Effector memory CD8-positive, alpha-beta T cell (primary cell): ENCODE results near the gene DEFB113.

Experiments
- ATAC-seq: fragments of 150-1000 bp; cut with Tn5 transposase; replicated peaks from 2 replicates; pipeline ENCODE4 v1.10.0; 2021; ENCODE audit warnings: mild to moderate bottlenecking, moderate library complexity
- DNase-seq, 3 experiments: peaks; one replicate each; pipeline ENCODE4 v3.0.0; 2021
- H3K27ac Mint-ChIP-seq, 2 donors: one replicate each; pipeline ENCODE4 v1.8.0; 2022; ENCODE audit warnings: mild to moderate bottlenecking in 2 of 2, mixed read lengths in 2 of 2, moderate library complexity in 2 of 2
- H3K27me3 Mint-ChIP-seq, 2 donors: one replicate each; pipeline ENCODE4 v1.8.0; 2022; ENCODE audit warnings: mixed read lengths in 2 of 2
- H3K36me3 Mint-ChIP-seq: one replicate; pipeline ENCODE4 v1.8.0; 2022; ENCODE audit warnings: mild to moderate bottlenecking, moderate library complexity, mixed read lengths; ENCODE audit not compliant: insufficient read depth
- H3K4me1 Mint-ChIP-seq, 2 donors: one replicate each; pipeline ENCODE4 v1.8.0; 2022; ENCODE audit warnings: low read depth in 2 of 2, mixed read lengths in 2 of 2
- H3K4me3 Mint-ChIP-seq, 2 donors: one replicate each; pipeline ENCODE4 v1.8.0; 2022; ENCODE audit warnings: mild to moderate bottlenecking in 2 of 2, mixed read lengths in 2 of 2, moderate library complexity in 2 of 2
- H3K9me3 Mint-ChIP-seq, 2 donors: one replicate each; pipeline ENCODE4 v1.8.0; 2022; ENCODE audit warnings: mixed read lengths in 2 of 2
- total RNA-seq, 9 experiments: gene quantifications; one replicate each; lab custom pipeline; 2026; lab: John Stamatoyannopoulos, UW

DEFB113 gene, protein sequence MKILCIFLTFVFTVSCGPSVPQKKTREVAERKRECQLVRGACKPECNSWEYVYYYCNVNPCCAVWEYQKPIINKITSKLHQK
- 0 reads per million in 9 experiments for total RNA-seq

DNA sequence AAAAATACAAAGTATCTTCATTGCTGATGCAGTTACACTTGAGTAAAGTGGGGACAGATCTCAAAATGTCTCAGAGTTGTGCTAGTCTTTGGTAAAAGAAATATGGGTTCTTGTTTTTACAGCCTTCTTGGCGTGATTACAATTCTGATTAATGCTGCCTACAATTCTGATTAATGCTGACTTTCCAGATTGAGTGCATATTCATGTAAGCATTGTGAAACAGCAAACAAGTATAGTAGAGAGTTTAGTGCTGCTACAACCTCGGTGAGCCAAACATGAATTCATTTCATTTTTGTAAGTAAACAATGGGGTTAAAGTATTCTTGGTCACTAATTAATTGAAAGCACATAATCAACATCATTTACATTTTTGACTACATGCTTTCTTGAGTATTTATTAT lies at the start of gene DEFB113:
TSS of gene DEFB113 (minus strand) at position 21 of the 400 bp plus-strand sequence. CDS start at position 21, 0 bp downstream.
- Mint-ChIP-seq H3K27me3 (no peaks in the 10 kb centered on the region), H3K4me1 (no peaks in the 10 kb centered on the region), H3K4me3 (no peak within 1 kb of the TSS), H3K36me3 (no peaks in the 10 kb centered on the region), H3K9me3 (peaks cover 1 to 8% of the 10 kb centered on the region in 2 donors), H3K27ac (no peak within 1 kb of the TSS)
- DNase-seq, result no peak
- ATAC-seq, result no peak

DNA sequence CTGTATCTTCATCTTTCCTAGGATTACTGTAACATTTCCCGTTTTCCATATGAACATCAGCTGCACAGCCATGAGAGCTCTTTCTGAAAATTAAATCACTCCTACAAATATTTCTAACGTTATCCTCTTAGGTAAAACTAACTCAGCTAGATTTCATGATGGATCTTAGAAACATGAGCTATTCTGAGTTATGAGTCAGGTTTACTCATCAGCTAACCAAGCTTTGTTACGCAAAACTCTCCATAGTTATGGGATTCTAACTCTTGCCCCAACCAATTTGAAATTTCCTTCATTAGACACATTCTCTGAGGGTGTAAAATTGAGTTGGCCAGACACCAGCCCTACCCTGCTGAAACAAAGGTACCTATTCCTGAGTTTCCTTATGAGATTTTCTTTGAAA lies 38.4 kb upstream of the DEFB113 start:
- ATAC-seq (no peak), DNase-seq (no peak)
- Mint-ChIP-seq H3K36me3 (no peaks in the 10 kb centered on the region), H3K27me3 (no peaks in the 10 kb centered on the region), H3K9me3 (peaks cover 0 to 10% of the 10 kb centered on the region in 2 donors), H3K4me3 (no peak overlapping the region), H3K27ac (no peak overlapping the region), H3K4me1 (no peaks in the 10 kb centered on the region)

DNA sequence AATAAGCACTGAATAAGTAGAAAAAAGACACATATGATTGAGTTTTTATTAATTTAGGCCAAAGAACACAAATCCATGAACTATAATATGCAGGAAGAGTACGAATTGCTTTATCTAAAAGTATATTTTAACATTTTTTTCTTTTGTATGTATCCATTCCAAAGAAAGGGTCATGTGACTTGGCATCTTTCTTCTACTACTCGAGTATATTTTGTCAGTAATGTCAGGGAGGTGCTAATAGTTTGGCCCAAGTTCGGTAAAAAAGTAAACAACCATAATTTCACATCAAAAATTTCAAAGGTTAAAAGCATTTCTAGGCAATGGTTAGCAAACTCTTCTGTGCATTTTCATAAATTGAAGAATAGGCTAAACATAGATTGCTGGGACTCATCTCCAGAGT lies 33.7 kb upstream of the DEFB113 start:
- Mint-ChIP-seq H3K27ac (no peak overlapping the region), H3K36me3 (no peaks in the 10 kb centered on the region), H3K27me3 (no peaks in the 10 kb centered on the region), H3K4me3 (no peak overlapping the region), H3K9me3 (peaks cover 10 to 21% of the 10 kb centered on the region in 2 donors), H3K4me1 (no peaks in the 10 kb centered on the region)
- ATAC-seq (no peak), DNase-seq (no peak)

DNA sequence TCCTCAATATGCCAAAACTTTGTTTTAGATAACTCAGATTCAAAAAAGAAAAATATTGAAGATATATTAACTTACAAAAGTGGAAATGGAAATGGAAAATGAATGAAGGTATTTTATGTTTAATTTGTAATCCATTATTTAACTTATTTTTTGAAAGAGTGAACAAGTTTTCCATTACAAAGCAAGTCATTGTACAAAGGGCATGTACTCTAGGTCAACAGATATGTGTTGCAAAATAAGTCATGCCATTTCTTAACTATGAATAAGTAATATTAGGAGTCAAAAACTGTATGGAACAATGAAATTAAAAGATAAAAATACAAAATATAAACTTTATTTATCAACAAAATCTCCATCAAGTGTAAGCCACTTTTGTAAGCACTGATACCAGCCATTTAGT lies 25.9 kb upstream of the DEFB113 start:
- ATAC-seq (no peak), DNase-seq (no peak)
- peaks cover 0 to 4% of the 10 kb centered on the region in 2 donors for H3K9me3 Mint-ChIP-seq
- no peaks in the 10 kb centered on the region for H3K4me1 Mint-ChIP-seq
- no peaks in the 10 kb centered on the region for H3K36me3 Mint-ChIP-seq
- no peak overlapping the region for H3K4me3 Mint-ChIP-seq
- no peaks in the 10 kb centered on the region for H3K27me3 Mint-ChIP-seq
- no peak overlapping the region for H3K27ac Mint-ChIP-seq

DNA sequence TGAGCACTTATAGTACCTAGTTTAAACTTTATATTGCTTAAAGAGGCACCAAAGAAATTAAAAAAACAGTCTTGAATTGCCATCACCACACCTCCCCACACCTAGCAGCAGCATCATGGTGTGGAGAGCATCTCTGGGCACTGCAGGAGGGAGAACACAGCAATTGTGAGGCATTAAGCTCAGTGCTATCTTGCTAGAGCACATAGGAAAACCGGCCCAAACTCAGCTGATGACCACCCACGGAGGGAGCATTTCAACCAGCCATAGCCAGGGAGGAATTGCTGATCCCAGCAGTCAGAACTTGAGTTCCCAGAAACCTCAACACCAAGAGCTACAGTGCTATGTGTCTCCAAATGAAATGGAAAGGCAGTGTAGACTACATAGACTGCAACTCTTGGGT lies 19.5 kb upstream of the DEFB113 start:
- H3K36me3 Mint-ChIP-seq, result no peaks in the 10 kb centered on the region
- H3K9me3 Mint-ChIP-seq, result peaks cover 0 to 9% of the 10 kb centered on the region in 2 donors
- ATAC-seq (no peak), DNase-seq (no peak)
- no peaks in the 10 kb centered on the region for H3K27me3 Mint-ChIP-seq
- H3K27ac Mint-ChIP-seq, result no peak overlapping the region
- H3K4me3 Mint-ChIP-seq, result no peak overlapping the region
- H3K4me1 Mint-ChIP-seq, result no peaks in the 10 kb centered on the region

DNA sequence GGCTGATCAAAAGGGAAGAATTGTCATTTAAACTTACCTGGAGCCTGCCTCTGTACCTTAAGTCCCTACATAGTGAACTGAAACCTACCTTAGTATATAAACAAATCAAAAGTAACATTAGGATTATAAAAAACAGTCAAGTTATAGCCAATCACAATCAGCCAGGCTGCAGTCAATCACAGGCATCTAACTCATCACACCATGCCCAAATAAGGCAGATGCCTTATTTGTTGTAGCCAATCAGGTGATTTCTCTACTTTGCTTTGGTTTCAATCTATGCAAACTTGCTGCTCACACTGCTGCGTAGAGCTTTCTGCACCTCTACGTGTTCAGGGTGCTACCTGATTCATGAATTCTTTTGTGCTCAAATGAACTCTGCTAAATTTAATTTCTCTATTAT lies 18.3 kb upstream of the DEFB113 start:
- H3K9me3 Mint-ChIP-seq, result peaks cover 0 to 9% of the 10 kb centered on the region in 2 donors
- ATAC-seq (no peak), DNase-seq (no peak)
- no peaks in the 10 kb centered on the region for H3K27me3 Mint-ChIP-seq
- no peaks in the 10 kb centered on the region for H3K4me1 Mint-ChIP-seq
- no peaks in the 10 kb centered on the region for H3K36me3 Mint-ChIP-seq
- no peak overlapping the region for H3K4me3 Mint-ChIP-seq
- no peak overlapping the region for H3K27ac Mint-ChIP-seq

DNA sequence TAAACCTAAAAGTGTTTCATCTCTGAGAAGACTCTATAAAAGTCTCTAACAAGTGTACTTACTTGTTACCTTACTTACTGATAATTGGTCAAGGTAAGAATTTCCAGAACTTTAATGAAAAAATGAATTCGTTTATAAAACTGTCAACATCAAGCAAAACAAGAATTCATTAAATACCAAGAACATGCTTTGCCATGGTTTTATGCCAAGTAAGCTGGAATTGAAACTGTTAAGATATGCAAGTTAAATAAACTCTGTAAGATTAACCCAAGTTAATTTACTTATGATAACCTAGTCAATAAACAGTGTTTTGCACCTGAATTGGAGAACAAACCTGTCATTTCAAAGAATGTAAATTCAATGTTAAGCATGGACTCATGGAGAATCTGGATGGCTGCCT lies 17.1 kb upstream of the DEFB113 start:
- Mint-ChIP-seq H3K36me3 (no peaks in the 10 kb centered on the region), H3K4me1 (no peaks in the 10 kb centered on the region), H3K9me3 (peaks cover 0 to 13% of the 10 kb centered on the region in 2 donors), H3K4me3 (no peak overlapping the region), H3K27me3 (no peaks in the 10 kb centered on the region), H3K27ac (no peak overlapping the region)
- ATAC-seq (no peak), DNase-seq (no peak)

DNA sequence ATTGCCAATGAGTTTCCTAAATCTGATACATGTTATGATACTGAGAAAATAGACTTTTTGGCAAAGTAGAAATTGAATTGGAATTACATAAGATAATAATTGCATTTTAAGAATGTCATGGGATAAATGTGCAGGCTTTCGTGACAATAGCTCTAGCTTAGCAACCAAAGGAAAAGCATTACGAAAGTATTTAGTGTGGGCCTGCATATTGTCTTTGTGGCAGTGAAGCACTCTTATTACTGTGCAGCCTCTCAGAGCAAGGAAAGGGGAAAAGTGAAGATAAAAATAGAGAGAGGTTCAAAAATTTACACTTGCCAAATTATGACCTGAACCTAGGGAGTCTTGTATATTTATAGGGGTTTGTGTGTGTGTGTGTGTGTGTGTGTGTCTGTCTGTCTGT lies 12.6 kb upstream of the DEFB113 start:
- peaks cover 6 to 7% of the 10 kb centered on the region in 2 donors for H3K9me3 Mint-ChIP-seq
- no peak for DNase-seq
- H3K27ac Mint-ChIP-seq, result no peak overlapping the region
- no peaks in the 10 kb centered on the region for H3K27me3 Mint-ChIP-seq
- no peak for ATAC-seq
- H3K4me1 Mint-ChIP-seq, result no peaks in the 10 kb centered on the region
- no peaks in the 10 kb centered on the region for H3K36me3 Mint-ChIP-seq
- H3K4me3 Mint-ChIP-seq, result no peak overlapping the region

DNA sequence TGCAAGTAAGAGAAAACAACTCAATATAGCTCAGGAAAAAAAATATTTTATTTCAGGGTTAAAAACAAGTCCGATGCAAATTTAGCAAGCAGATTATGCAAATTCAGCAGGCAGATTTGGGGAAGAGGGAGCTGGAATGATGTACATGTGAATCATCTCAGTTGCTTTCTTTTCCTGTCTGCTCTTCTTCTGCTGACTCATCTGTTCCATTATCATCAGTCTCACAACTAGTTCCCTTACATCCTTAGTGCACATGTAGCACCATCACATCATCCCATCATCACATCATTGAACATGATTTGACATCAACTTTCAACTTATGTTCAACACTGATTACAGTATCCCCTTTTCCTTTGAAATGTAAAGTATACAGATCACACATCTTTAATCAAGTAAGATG lies 11.5 kb upstream of the DEFB113 start:
- Mint-ChIP-seq H3K9me3 (peaks cover 6 to 9% of the 10 kb centered on the region in 2 donors), H3K4me1 (no peaks in the 10 kb centered on the region), H3K36me3 (no peaks in the 10 kb centered on the region), H3K27me3 (no peaks in the 10 kb centered on the region), H3K4me3 (no peak overlapping the region), H3K27ac (no peak overlapping the region)
- DNase-seq (no peak), ATAC-seq (no peak)

DNA sequence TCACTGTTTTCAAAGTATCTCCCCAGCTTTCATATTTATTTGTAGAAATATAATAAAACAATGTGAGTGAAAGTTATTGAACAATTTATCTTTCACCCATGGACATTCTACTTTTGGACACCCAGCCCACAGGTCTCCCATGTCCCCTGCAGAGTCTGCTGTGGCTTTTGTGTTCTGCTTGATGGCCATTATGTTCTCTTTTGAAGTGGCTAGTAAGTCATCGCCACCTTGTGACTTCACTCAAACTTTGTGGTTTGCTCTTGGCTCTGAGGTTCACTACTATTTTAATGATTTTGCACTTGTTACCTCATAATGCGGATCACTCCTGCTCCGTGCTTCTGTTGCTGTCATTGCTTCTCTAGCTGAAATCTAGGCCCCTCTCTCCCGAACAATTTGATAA lies 10.2 kb upstream of the DEFB113 start:
- Mint-ChIP-seq H3K27ac (no peak overlapping the region), H3K4me3 (no peak overlapping the region), H3K4me1 (no peaks in the 10 kb centered on the region), H3K9me3 (peaks cover 6 to 10% of the 10 kb centered on the region in 2 donors), H3K27me3 (no peaks in the 10 kb centered on the region), H3K36me3 (no peaks in the 10 kb centered on the region)
- ATAC-seq (no peak), DNase-seq (no peak)

DNA sequence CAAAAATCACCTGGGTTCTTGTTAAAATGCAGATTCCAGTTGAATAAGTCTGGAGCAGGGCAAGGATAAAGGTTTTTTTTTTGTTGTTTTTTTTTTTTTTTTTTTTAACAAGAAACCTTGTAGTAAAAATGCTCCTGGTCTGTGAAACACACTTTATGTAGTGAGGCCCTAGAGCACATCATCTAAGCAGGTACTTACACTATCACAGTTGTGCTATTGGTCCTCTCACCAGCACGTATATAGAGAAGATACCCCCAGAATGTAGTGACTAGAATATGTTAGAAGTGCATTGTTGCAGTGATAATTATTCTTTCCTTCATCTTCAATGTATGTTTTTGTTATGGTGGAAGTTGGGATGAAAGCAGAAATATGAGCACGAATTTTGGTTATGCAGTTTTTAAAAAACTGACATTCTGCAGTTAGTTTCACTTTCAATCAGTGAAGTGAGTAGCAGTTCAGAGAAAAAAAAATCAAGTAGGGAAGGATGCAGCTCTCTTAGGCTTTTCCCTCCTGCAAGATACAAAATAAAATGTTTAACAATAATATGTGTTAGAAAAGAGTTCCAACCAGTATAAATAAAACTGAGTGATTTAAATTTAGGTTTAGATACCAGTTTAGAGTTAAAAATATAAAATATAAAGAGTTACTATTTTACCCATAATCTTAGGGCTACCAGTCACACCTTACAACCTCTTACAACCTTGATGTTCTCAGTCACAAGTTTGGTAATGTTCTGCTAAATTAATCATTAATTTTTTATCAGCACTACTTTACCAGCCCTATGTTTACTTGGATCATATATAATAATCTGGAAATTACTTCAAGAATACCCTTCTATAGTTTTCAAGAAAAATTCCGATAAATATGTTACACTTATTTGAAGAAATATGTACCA lies 9.2 kb upstream of the DEFB113 start:
- ATAC-seq, result no peak
- DNase-seq, result no peak
- H3K27ac Mint-ChIP-seq, result no peak overlapping the region
- peaks cover 6 to 10% of the 10 kb centered on the region in 2 donors for H3K9me3 Mint-ChIP-seq
- no peaks in the 10 kb centered on the region for H3K4me1 Mint-ChIP-seq
- H3K27me3 Mint-ChIP-seq, result no peaks in the 10 kb centered on the region
- no peak overlapping the region for H3K4me3 Mint-ChIP-seq
- H3K36me3 Mint-ChIP-seq, result no peaks in the 10 kb centered on the region

DNA sequence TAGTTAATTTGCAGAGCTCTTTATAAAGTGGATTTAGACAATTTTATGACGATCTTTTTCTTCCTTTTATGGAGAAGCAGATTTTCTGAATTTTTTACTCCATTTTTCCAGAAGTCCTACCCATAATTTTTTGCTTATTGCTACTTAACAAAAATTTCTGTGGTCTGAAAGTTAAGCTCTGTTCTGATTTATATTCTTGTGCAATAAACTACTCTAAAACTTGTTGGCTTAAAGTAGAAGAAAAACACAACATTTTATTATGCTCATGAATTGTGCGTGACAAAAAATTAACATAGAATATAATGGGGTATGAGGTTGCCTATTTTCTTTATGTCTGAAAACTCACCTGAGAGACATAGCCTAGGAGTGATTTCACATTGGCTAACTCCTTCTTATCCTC lies 2.6 kb downstream of the DEFB113 start:
- Mint-ChIP-seq H3K4me3 (no peak overlapping the region), H3K9me3 (peaks cover 3 to 8% of the 10 kb centered on the region in 2 donors), H3K36me3 (no peaks in the 10 kb centered on the region), H3K27me3 (no peaks in the 10 kb centered on the region), H3K4me1 (no peaks in the 10 kb centered on the region), H3K27ac (no peak overlapping the region)
- no peak for DNase-seq
- no peak for ATAC-seq

DNA sequence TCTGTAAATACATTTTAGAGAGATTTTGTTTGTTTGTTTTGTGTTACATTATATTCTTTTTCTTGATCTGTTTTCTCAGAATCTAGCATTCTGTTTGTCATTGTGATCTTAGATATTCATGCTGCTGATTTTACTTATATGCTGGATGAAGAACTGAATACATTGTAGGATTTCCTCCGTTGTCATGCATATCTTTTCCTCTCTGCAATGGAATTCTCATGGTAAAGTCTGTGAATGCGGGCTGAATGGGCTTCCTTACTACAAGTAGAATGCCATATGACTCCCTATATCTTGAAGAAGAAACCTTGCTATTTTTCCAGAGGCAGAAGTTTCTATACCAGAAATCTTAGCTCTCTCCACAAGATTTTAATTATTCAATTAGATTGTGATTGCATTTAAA lies 3.1 kb downstream of the DEFB113 start:
- no peaks in the 10 kb centered on the region for H3K27me3 Mint-ChIP-seq
- H3K4me1 Mint-ChIP-seq, result no peaks in the 10 kb centered on the region
- H3K9me3 Mint-ChIP-seq, result peaks cover 3 to 8% of the 10 kb centered on the region in 2 donors
- no peak overlapping the region for H3K4me3 Mint-ChIP-seq
- ATAC-seq (no peak), DNase-seq (no peak)
- no peaks in the 10 kb centered on the region for H3K36me3 Mint-ChIP-seq
- H3K27ac Mint-ChIP-seq, result no peak overlapping the region

DNA sequence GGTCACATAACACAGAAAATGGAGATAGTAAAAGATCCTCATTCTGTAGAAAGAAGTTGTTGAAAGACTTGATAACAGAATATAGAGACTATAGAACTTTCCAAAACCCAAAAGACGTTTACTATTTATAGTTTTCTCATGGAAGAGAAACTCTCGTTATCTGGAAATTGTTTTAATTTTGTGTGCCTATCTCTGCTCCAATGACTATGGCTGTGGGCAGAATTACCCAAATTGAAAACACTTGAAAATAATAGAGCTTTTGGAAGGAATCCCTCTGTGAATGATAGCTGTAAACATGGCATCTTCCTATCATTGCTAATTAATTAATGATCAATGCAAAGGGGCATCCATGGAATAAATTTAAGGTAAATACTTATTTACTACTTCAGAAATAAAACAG lies 5.4 kb downstream of the DEFB113 start, which contains the start of gene DEFB114:
TSS of gene DEFB114 (minus strand) at position 101 of the 400 bp plus-strand sequence. CDS start at position 42, 59 bp downstream.
- DNase-seq (no peak), ATAC-seq (no peak)
- H3K27me3 Mint-ChIP-seq, result no peaks in the 10 kb centered on the region
- no peaks in the 10 kb centered on the region for H3K4me1 Mint-ChIP-seq
- H3K9me3 Mint-ChIP-seq, result peaks cover 3 to 8% of the 10 kb centered on the region in 2 donors
- no peak within 1 kb of the TSS for H3K27ac Mint-ChIP-seq
- no peak within 1 kb of the TSS for H3K4me3 Mint-ChIP-seq
- H3K36me3 Mint-ChIP-seq, result no peaks in the 10 kb centered on the region
